OCI-LY1 (cell line): Measurements from ENCODE around the gene SCAF11.
"Not testable (repeated sequence)": the region's sequence is repeated elsewhere in the genome, so short reads cannot be mapped to it uniquely, and the experiment has no call there.

Experiments
- CTCF ChIP-seq: fragments of 200-600 bp; sonication (generic), shearing (Covaris generic); IDR thresholded peaks from 2 replicates; pipeline ENCODE4 v1.5.1; 2017; ENCODE audit warnings: mild to moderate bottlenecking, antibody characterized with exemption, low read length, moderate library complexity, mixed read lengths
- EZH2 ChIP-seq: fragments of 200-600 bp; sonication (generic), shearing (Covaris generic); IDR thresholded peaks from 2 replicates; pipeline ENCODE4 v1.8.0; 2017; ENCODE audit warnings: borderline replicate concordance, mixed run types, mild to moderate bottlenecking, antibody characterized with exemption, low read length, moderate library complexity, mixed read lengths

DNA sequence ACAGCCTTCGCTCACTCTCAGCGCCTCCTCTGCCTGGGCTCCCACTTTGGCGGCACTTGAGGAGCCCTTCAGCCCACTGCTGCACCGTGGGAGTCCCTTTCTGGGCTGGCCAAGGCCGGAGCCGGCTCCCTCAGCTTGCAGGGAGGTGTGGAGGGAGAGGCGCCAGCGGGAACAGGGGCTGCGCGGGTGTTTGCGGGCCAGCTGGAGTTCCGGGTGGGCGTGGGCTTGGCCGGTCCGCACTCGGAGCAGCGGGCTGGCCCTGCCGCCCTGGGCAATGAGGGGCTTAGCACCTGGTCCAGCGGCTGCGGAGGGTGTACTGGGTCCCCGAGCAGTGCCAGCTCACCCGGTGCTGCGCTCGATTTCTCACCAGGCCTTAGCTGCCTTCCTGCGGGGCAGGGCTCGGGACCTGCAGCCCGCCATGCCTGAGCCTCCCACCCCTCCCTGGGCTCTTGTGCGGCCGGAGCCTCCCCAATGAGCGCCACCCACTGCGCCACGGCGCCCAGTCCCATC lies 27.5 kb upstream of the SCAF11 start:
- TF ChIP-seq CTCF, EZH2: not testable (repeated sequence)
